ENCODE results near the gene UBE2L6. TPM values are rescaled to one million over a fixed set of nuclear protein-coding genes. Genes with fewer than 3 reads are reported as not detected.

Gene UBE2L6
- total RNA-seq, 1 experiment from 2014 or later: 38.8 TPM

- TF ChIP-seq ATF1 (CRISPR knock-in tag; IDR thresholded peaks at IDR 0.05): no peak
- TF ChIP-seq ZSCAN18 (CRISPR knock-in tag; IDR thresholded peaks at IDR 0.05): no peak
- TF ChIP-seq, protein P1, sequence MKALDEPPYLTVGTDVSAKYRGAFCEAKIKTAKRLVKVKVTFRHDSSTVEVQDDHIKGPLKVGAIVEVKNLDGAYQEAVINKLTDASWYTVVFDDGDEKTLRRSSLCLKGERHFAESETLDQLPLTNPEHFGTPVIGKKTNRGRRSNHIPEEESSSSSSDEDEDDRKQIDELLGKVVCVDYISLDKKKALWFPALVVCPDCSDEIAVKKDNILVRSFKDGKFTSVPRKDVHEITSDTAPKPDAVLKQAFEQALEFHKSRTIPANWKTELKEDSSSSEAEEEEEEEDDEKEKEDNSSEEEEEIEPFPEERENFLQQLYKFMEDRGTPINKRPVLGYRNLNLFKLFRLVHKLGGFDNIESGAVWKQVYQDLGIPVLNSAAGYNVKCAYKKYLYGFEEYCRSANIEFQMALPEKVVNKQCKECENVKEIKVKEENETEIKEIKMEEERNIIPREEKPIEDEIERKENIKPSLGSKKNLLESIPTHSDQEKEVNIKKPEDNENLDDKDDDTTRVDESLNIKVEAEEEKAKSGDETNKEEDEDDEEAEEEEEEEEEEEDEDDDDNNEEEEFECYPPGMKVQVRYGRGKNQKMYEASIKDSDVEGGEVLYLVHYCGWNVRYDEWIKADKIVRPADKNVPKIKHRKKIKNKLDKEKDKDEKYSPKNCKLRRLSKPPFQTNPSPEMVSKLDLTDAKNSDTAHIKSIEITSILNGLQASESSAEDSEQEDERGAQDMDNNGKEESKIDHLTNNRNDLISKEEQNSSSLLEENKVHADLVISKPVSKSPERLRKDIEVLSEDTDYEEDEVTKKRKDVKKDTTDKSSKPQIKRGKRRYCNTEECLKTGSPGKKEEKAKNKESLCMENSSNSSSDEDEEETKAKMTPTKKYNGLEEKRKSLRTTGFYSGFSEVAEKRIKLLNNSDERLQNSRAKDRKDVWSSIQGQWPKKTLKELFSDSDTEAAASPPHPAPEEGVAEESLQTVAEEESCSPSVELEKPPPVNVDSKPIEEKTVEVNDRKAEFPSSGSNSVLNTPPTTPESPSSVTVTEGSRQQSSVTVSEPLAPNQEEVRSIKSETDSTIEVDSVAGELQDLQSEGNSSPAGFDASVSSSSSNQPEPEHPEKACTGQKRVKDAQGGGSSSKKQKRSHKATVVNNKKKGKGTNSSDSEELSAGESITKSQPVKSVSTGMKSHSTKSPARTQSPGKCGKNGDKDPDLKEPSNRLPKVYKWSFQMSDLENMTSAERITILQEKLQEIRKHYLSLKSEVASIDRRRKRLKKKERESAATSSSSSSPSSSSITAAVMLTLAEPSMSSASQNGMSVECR (CRISPR knock-in tag; IDR thresholded peaks at IDR 0.05; ENCODE audit: borderline replicate concordance): no peak
- no peak for TF ChIP-seq ZNF416 (CRISPR knock-in tag; IDR thresholded peaks at IDR 0.05)
- TF ChIP-seq CBFB (CRISPR knock-in tag; IDR thresholded peaks at IDR 0.05; ENCODE audit: low read depth): no peak
Measured at GRCh38 chr11:57511741-57512430, 55.6 kb downstream of the UBE2L6 start (continued).

DNA sequence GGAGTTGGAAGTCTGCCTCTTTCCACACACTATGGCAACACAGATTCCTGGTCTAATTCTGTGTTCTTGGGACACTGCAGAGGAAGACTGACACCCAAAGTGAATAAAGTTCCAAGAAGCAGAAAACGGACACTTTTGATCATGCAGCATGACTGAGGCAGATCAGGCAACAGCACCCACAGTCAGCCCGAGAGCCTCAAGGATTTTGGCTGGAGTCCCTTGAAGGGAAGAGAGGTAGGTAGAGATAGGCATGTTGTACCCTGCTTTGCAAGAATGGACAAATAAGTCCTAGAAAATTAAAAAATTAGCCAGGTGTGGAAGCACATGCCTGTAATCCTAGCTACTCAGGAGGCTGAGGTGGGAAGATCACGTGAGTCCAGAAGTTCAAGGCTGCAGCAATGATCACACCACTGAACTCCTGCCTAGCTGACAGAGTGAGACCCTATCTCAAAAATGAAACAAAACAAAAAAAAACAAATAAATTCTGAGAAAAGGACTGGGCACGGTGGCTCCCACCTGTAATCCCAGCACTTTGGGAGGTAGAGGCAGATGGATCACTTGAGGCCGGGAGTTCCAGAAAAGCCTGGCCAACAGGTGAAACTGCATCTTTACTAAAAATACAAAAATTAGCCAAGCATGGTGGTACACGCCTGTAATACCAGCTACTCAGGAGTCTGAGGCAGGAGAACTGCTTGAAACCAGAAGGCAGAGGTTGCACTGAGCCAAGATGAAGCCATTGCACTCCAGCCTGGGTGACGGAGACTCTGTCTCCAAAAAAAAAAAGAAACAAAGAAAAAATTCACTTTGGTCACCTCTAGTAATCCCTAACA is 58.9 kb downstream of the UBE2L6 start:
- Mint-ChIP-seq H3K9me3 (no peaks in the 10 kb centered on the region), H3K4me3 (no peak overlapping the region), H3K27ac (no peak overlapping the region; the same call in 1 of the 2 replicates), H3K27me3 (ENCODE audit: low read depth) (no peaks in the 10 kb centered on the region), H3K4me1 (peaks cover 18% of the 10 kb centered on the region), H3K36me3 (peaks cover 5% of the 10 kb centered on the region; the same call in 1 of the 2 replicates)
- POLR2A ChIA-PET: no interaction called here
- ATAC-seq (no peak), DNase-seq (ENCODE audit: low spot score) (no peak)
- CTCF ChIA-PET: interaction anchor here (0.8 to 1.2 kb wide), 4 partner anchors 15 to 136 kb away, joined by 3 to 4 read pairs (median 3); no protein-coding TSS in a partner anchor
- TF ChIP-seq NFATC4 (CRISPR knock-in tag; IDR thresholded peaks at IDR 0.05): no peak
- TF ChIP-seq, protein P2, sequence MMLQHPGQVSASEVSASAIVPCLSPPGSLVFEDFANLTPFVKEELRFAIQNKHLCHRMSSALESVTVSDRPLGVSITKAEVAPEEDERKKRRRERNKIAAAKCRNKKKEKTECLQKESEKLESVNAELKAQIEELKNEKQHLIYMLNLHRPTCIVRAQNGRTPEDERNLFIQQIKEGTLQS (CRISPR knock-in tag; conservative IDR thresholded peaks at IDR 0.05): no peak
- TF ChIP-seq, protein P3, sequence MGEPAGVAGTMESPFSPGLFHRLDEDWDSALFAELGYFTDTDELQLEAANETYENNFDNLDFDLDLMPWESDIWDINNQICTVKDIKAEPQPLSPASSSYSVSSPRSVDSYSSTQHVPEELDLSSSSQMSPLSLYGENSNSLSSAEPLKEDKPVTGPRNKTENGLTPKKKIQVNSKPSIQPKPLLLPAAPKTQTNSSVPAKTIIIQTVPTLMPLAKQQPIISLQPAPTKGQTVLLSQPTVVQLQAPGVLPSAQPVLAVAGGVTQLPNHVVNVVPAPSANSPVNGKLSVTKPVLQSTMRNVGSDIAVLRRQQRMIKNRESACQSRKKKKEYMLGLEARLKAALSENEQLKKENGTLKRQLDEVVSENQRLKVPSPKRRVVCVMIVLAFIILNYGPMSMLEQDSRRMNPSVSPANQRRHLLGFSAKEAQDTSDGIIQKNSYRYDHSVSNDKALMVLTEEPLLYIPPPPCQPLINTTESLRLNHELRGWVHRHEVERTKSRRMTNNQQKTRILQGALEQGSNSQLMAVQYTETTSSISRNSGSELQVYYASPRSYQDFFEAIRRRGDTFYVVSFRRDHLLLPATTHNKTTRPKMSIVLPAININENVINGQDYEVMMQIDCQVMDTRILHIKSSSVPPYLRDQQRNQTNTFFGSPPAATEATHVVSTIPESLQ (CRISPR knock-in tag; IDR thresholded peaks at IDR 0.05): no peak
- no peak for TF ChIP-seq ZNF416 (CRISPR knock-in tag; IDR thresholded peaks at IDR 0.05)
- TF ChIP-seq RELA (CRISPR knock-in tag; IDR thresholded peaks at IDR 0.05; ENCODE audit: borderline replicate concordance): no peak
- no peak for TF ChIP-seq TEAD4 (CRISPR knock-in tag; IDR thresholded peaks at IDR 0.05)
- no peak for TF ChIP-seq NR1H2 (CRISPR knock-in tag; IDR thresholded peaks at IDR 0.05)
- TF ChIP-seq ZNF232 (CRISPR knock-in tag; IDR thresholded peaks at IDR 0.05): no peak

DNA sequence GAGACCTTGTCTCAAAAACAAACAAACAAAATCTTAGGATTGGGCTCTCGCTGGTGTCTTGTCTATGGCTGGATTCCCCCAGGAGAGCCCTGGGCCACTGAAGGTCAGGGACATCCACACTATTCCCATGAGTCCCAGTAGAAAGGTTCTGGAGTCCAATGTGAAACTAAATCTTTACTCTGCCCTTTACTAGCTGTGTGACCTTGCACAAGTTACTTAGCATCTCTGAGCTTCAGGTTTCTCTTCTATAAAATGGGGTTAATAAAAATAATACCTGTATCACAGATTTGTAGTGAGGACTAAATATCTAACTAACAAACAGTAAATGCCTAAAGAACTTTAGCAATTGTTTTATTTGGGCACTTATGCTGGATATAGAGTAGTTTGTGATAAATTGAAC is 61.0 kb downstream of the UBE2L6 start:
- H3K27ac Mint-ChIP-seq: no peak overlapping the region
- peaks cover 26% of the 10 kb centered on the region for H3K4me1 Mint-ChIP-seq
- ATAC-seq (no peak), DNase-seq (ENCODE audit: low spot score) (no peak)
- no peaks in the 10 kb centered on the region for H3K27me3 Mint-ChIP-seq (ENCODE audit: low read depth)
- ChIA-PET CTCF (interaction anchor here (1.2 to 2.8 kb wide), 2 partner anchors 13 kb away, joined by 3 to 12 read pairs; no protein-coding TSS in a partner anchor), POLR2A (no interaction called here)
- peaks cover 5% of the 10 kb centered on the region for H3K36me3 Mint-ChIP-seq
- no peaks in the 10 kb centered on the region for H3K9me3 Mint-ChIP-seq
- H3K4me3 Mint-ChIP-seq: no peak overlapping the region
- TF ChIP-seq ZNF219 (CRISPR knock-in tag; IDR thresholded peaks at IDR 0.05; ENCODE audit: borderline replicate concordance) (no peak), GTF2I (CRISPR knock-in tag; conservative IDR thresholded peaks at IDR 0.05) (no peak), ZNF138 (CRISPR knock-in tag; conservative IDR thresholded peaks at IDR 0.05) (no peak), IRF2 (CRISPR knock-in tag; IDR thresholded peaks at IDR 0.05; ENCODE audit: borderline replicate concordance, low read depth) (no peak), ZNF263 (CRISPR knock-in tag; IDR thresholded peaks at IDR 0.05; ENCODE audit: low read depth) (no peak), ZBTB21 (CRISPR knock-in tag; IDR thresholded peaks at IDR 0.05; ENCODE audit: borderline replicate concordance) (no peak), TCF7 (CRISPR knock-in tag; IDR thresholded peaks at IDR 0.05; ENCODE audit: low read depth) (no peak), CDX4 (CRISPR knock-in tag; IDR thresholded peaks at IDR 0.05; ENCODE audit: borderline replicate concordance) (no peak), HMGA2 (CRISPR knock-in tag; IDR thresholded peaks at IDR 0.05) (no peak)
- TF ChIP-seq, protein P4, sequence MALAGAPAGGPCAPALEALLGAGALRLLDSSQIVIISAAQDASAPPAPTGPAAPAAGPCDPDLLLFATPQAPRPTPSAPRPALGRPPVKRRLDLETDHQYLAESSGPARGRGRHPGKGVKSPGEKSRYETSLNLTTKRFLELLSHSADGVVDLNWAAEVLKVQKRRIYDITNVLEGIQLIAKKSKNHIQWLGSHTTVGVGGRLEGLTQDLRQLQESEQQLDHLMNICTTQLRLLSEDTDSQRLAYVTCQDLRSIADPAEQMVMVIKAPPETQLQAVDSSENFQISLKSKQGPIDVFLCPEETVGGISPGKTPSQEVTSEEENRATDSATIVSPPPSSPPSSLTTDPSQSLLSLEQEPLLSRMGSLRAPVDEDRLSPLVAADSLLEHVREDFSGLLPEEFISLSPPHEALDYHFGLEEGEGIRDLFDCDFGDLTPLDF (CRISPR knock-in tag; IDR thresholded peaks at IDR 0.05): no peak
